Common myeloid progenitor, CD34-positive (primary cell): ENCODE results near the gene IRS1.

Experiments used
- CTCF ChIA-PET: fragments of 350-600 bp; sonication (Branson Sonifier 250); formaldehyde crosslinking; loops from one replicate; lab custom pipeline; 2021; ENCODE audit warnings: antibody characterized with exemption; lab: Charles Lee
- POLR2A ChIA-PET: fragments of 350-600 bp; sonication (Branson Sonifier 250); formaldehyde crosslinking; loops from one replicate; lab custom pipeline; 2021; ENCODE audit warnings: antibody characterized with exemption; lab: Charles Lee
- DNase-seq, 3 donors: peaks; one replicate each; pipeline versions ENCODE4 v3.0.0 to v3.0.0-alpha.2; 2013
- H3K27ac ChIP-seq, 2 experiments: 1 replicate in 1 of 2; 2 replicates in 1 of 2; pipeline ENCODE4 v1.7.0; 2013; ENCODE audit warnings: inconsistent platforms in 2 of 2, low read length in 2 of 2, mild to moderate bottlenecking in 2 of 2, low read depth in 1 of 2, moderate library complexity in 1 of 2; ENCODE audit not compliant: severe bottlenecking in 2 of 2, insufficient read depth in 1 of 2, poor library complexity in 1 of 2
- H3K27me3 ChIP-seq, 5 experiments: replicated peaks in 2 of 5; 1 replicate in 3 of 5; 2 replicates in 2 of 5; pipeline versions ENCODE4 v1.6.1 to v1.7.0; 2013; ENCODE audit warnings: low read length in 4 of 5, mild to moderate bottlenecking in 2 of 5, moderate library complexity in 2 of 5, inconsistent platforms in 1 of 5; ENCODE audit not compliant: insufficient read depth in 5 of 5, control insufficient read depth in 4 of 5
- H3K36me3 ChIP-seq, 4 experiments: 1 replicate in 2 of 4; 2 replicates in 2 of 4; pipeline versions ENCODE4 v1.6.1 to v1.7.0; 2013; ENCODE audit warnings: low read length in 3 of 4, control low read depth in 1 of 4, mild to moderate bottlenecking in 1 of 4; ENCODE audit not compliant: control insufficient read depth in 4 of 4, insufficient read depth in 4 of 4
- H3K4me1 ChIP-seq, 4 experiments: 1 replicate in 3 of 4; 2 replicates in 1 of 4; pipeline versions ENCODE4 v1.6.1 to v1.7.1; 2013; ENCODE audit warnings: low read length in 3 of 4, mild to moderate bottlenecking in 3 of 4, control low read depth in 1 of 4, inconsistent platforms in 1 of 4, moderate library complexity in 1 of 4; ENCODE audit not compliant: control insufficient read depth in 4 of 4, insufficient read depth in 4 of 4; ENCODE audit errors: control extremely low read depth in 1 of 4
- H3K4me3 ChIP-seq, 7 experiments: 1 replicate in 4 of 7; 2 replicates in 3 of 7; pipeline versions ENCODE4 v1.5.1 to v1.7.0; 2013; ENCODE audit warnings: mild to moderate bottlenecking in 7 of 7, low read length in 6 of 7, moderate library complexity in 6 of 7, inconsistent platforms in 2 of 7, low read depth in 2 of 7, control low read depth in 1 of 7; ENCODE audit not compliant: insufficient read depth in 4 of 7, control insufficient read depth in 1 of 7; ENCODE audit errors: extremely low read depth in 1 of 7
- H3K9me3 ChIP-seq, 5 experiments: 1 replicate in 4 of 5; 2 replicates in 1 of 5; pipeline versions ENCODE4 v1.6.1 to v1.7.1; 2013; ENCODE audit warnings: low read length in 4 of 5, mild to moderate bottlenecking in 2 of 5, inconsistent platforms in 1 of 5, low read depth in 1 of 5, moderate library complexity in 1 of 5; ENCODE audit not compliant: control insufficient read depth in 4 of 5, insufficient read depth in 2 of 5; ENCODE audit errors: control extremely low read depth in 1 of 5
- WGBS: methylation state at CpG from one replicate; pipeline ENCODE4 v1.1.5; 2013; ENCODE audit not compliant: insufficient coverage; 5-methylcytosine and 5-hydroxymethylcytosine counted together

IRS1 gene

GRCh38 chr2:226740039-226740648, 59.5 kb downstream of the IRS1 start:
- WGBS: 0% methylated on average over 1 of the region's 3 CpGs
- Histone ChIP-seq H3K9me3 (peaks cover 0 to 2% (median 0%) of the 10 kb centered on the region in 5 experiments), H3K36me3 (no peaks in the 10 kb centered on the region), H3K4me3 (no peak overlapping the region), H3K27ac (no peak overlapping the region), H3K4me1 (no peaks in the 10 kb centered on the region), H3K27me3 (peaks cover 0 to 32% (median 11%) of the 10 kb centered on the region in 5 experiments)
- DNase-seq: no peak
- CTCF ChIA-PET: no interaction called here
- POLR2A ChIA-PET: no interaction called here

- H3K36me3 ChIP-seq: no peaks in the 10 kb centered on the region
- POLR2A ChIA-PET: no interaction called here
- 92% methylated on average over 3 of the region's 6 CpGs for WGBS
- no peak for DNase-seq
- no peaks in the 10 kb centered on the region for H3K4me1 ChIP-seq
- H3K27me3 ChIP-seq: peaks cover 0 to 29% (median 11%) of the 10 kb centered on the region in 5 experiments
- CTCF ChIA-PET: no interaction called here
- no peak overlapping the region for H3K4me3 ChIP-seq
- no peak overlapping the region for H3K27ac ChIP-seq
- H3K9me3 ChIP-seq: peaks cover 0 to 2% (median 0%) of the 10 kb centered on the region in 5 experiments
These were observed 60.0 kb downstream of the IRS1 start for GRCh38 chr2:226739545-226740030.

GRCh38 chr2:226738821-226739544, 60.6 kb downstream of the IRS1 start:
- Histone ChIP-seq H3K4me1 (no peaks in the 10 kb centered on the region), H3K27me3 (peaks cover 0 to 24% (median 7%) of the 10 kb centered on the region in 5 experiments), H3K9me3 (no peaks in the 10 kb centered on the region), H3K27ac (no peak overlapping the region), H3K4me3 (no peak overlapping the region), H3K36me3 (no peaks in the 10 kb centered on the region)
- no peak for DNase-seq
- WGBS: 95% methylated on average over 4 of the region's 6 CpGs
- ChIA-PET CTCF (no interaction called here), POLR2A (no interaction called here)

GRCh38 chr2:226738191-226738820, 61.3 kb downstream of the IRS1 start:
- peaks cover 0 to 24% (median 9%) of the 10 kb centered on the region in 5 experiments for H3K27me3 ChIP-seq
- no peaks in the 10 kb centered on the region for H3K4me1 ChIP-seq
- no peak overlapping the region for H3K27ac ChIP-seq
- POLR2A ChIA-PET: no interaction called here
- no peak for DNase-seq
- H3K4me3 ChIP-seq: no peak overlapping the region
- no peaks in the 10 kb centered on the region for H3K9me3 ChIP-seq
- WGBS: 100% methylated on average over 3 of the region's 8 CpGs
- no peaks in the 10 kb centered on the region for H3K36me3 ChIP-seq
- CTCF ChIA-PET: no interaction called here

GRCh38 chr2:226736382-226736781, 63.2 kb downstream of the IRS1 start:
- 100% methylated on average over 3 of the region's 4 CpGs for WGBS
- CTCF ChIA-PET: no interaction called here
- peaks cover 0 to 23% (median 9%) of the 10 kb centered on the region in 5 experiments for H3K27me3 ChIP-seq
- no peak overlapping the region for H3K27ac ChIP-seq
- no peaks in the 10 kb centered on the region for H3K9me3 ChIP-seq
- no peak for DNase-seq
- no peak overlapping the region for H3K4me3 ChIP-seq
- H3K36me3 ChIP-seq: no peaks in the 10 kb centered on the region
- POLR2A ChIA-PET: no interaction called here
- no peaks in the 10 kb centered on the region for H3K4me1 ChIP-seq

DNA sequence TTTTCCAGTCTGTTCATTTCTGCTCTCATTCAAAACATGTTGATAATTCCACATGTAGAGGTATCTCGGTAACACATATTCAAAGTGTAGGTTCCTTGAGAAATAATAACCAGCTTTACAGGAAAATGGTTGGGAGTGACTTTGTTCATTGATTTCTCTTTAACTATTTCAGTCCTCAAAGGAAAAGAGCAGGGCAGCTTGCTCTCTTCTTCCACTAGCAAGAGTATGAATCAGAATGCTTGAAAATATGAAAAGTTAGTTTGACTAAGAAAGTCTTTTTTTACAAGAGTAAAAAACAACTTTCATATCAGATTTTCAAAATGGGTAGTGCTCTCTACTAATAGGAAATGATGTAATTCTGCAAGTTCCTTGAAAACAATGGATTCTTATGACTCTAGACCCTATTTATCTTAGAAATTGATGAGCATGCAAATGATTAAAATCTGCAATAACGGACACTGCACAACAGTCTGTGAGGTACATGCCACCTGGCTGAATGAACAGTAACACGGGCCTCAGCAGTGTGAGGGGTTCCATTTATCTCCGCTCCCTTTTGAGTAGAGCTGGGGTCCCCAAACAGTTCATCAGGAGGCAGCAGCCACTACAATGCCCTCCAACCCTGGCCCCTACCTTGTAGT, 65.6 kb downstream of the IRS1 start:
- Histone ChIP-seq H3K9me3 (no peaks in the 10 kb centered on the region), H3K36me3 (no peaks in the 10 kb centered on the region), H3K4me1 (no peaks in the 10 kb centered on the region), H3K4me3 (no peak overlapping the region), H3K27me3 (peaks cover 0 to 10% (median 4%) of the 10 kb centered on the region in 5 experiments), H3K27ac (no peak overlapping the region)
- ChIA-PET POLR2A (no interaction called here), CTCF (interaction anchor here (0.5 kb wide), 1 partner anchor 9 kb away, joined by 3 read pairs; no protein-coding TSS in a partner anchor)
- 100% methylated on average over 4 of the region's 4 CpGs for WGBS
- no peak for DNase-seq
